B cell (primary cell): ENCODE measurements around the gene NECTIN1. TPM values are rescaled to one million over a fixed set of nuclear protein-coding genes. Genes with fewer than 3 reads are reported as not detected.

Source experiments
- ATAC-seq: fragments of 200-7000 bp; cut with Tn5 transposase; one replicate; pipeline ENCODE4 v1.10.0; 2021; ENCODE audit warnings: low read depth, mild to moderate bottlenecking, moderate number of reproducible peaks, moderate library complexity
- CTCF ChIA-PET: fragments of 350-600 bp; sonication (Branson Sonifier 250); formaldehyde crosslinking; loops from one replicate; lab custom pipeline; 2021; ENCODE audit warnings: antibody characterized with exemption, inconsistent platforms; lab: Charles Lee
- POLR2A ChIA-PET: fragments of 350-600 bp; sonication (Branson Sonifier 250); formaldehyde crosslinking; loops from one replicate; lab custom pipeline; 2021; ENCODE audit warnings: antibody characterized with exemption; lab: Charles Lee
- DNase-seq: peaks from one replicate; pipeline ENCODE4 v3.0.0; 2013
- H2AFZ ChIP-seq: 2 replicates; pipeline ENCODE4 v1.6.1; 2012; ENCODE audit warnings: mild to moderate bottlenecking, low read depth, low read length; ENCODE audit not compliant: insufficient read depth, poor library complexity, severe bottlenecking
- H3K27ac ChIP-seq, 2 donors: 1 replicate in 1 of 2; 2 replicates in 1 of 2; pipeline ENCODE4 v1.5.1; 2012 to 2013; ENCODE audit warnings: low read length in 2 of 2, mild to moderate bottlenecking in 2 of 2, moderate library complexity in 1 of 2
- H3K27me3 ChIP-seq, 4 experiments: fragments of 200-600 bp in 1 of 4; sonication (generic) in 1 of 4; replicated peaks in 1 of 4; 1 replicate in 2 of 4; 2 replicates in 2 of 4; pipeline versions ENCODE4 v1.6.1 to v1.7.0; 2013 to 2016; ENCODE audit warnings: low read length in 3 of 4, mild to moderate bottlenecking in 2 of 4, mixed read lengths in 1 of 4, moderate library complexity in 1 of 4; ENCODE audit not compliant: insufficient read depth in 4 of 4, control insufficient read depth in 3 of 4; ENCODE audit errors: control extremely low read depth in 1 of 4
- H3K36me3 ChIP-seq, 2 experiments: replicated peaks in 1 of 2; 1 replicate in 1 of 2; 2 replicates in 1 of 2; pipeline versions ENCODE4 v1.6.1 to v1.7.1; 2013; ENCODE audit warnings: low read length in 1 of 2; ENCODE audit not compliant: insufficient read depth in 2 of 2, control insufficient read depth in 1 of 2; ENCODE audit errors: control extremely low read depth in 1 of 2, extremely low read depth in 1 of 2
- H3K4me1 ChIP-seq, 2 donors: fragments of 200-600 bp in 1 of 2; sonication (generic) in 1 of 2; 1 replicate in 1 of 2; 2 replicates in 1 of 2; pipeline versions ENCODE4 v1.5.1 to v1.6.1; 2013 to 2017; ENCODE audit warnings: low read length in 2 of 2; ENCODE audit not compliant: control insufficient read depth in 2 of 2, insufficient read depth in 2 of 2
- H3K4me2 ChIP-seq: replicated peaks from 2 replicates; pipeline ENCODE3; 2012; ENCODE audit warnings: mild to moderate bottlenecking, low read depth, low read length; ENCODE audit not compliant: poor library complexity, severe bottlenecking
- H3K4me3 ChIP-seq, 5 experiments: fragments of 200-600 bp in 1 of 5; sonication (generic) in 1 of 5; 1 replicate in 3 of 5; 2 replicates in 2 of 5; pipeline versions ENCODE4 v1.5.1 to v1.7.0; 2011 to 2016; ENCODE audit warnings: low read length in 4 of 5, mild to moderate bottlenecking in 4 of 5, low read depth in 2 of 5, control low read depth in 1 of 5, moderate library complexity in 1 of 5; ENCODE audit not compliant: insufficient read depth in 1 of 5; ENCODE audit errors: control extremely low read depth in 1 of 5, extremely low read depth in 1 of 5
- H3K79me2 ChIP-seq: fragments of 200-600 bp; sonication (generic); one replicate; pipeline ENCODE4 v1.6.0; 2016; ENCODE audit warnings: low read length; ENCODE audit not compliant: control insufficient read depth, insufficient read depth
- H3K9ac ChIP-seq: fragments of 200-600 bp; sonication (generic); 2 replicates; pipeline ENCODE4 v1.6.1; 2017; ENCODE audit warnings: mild to moderate bottlenecking, low read length, moderate library complexity
- H3K9me3 ChIP-seq, 3 donors: one replicate each; pipeline versions ENCODE4 v1.6.1 to v1.7.1; 2013; ENCODE audit warnings: low read length in 2 of 3; ENCODE audit not compliant: control insufficient read depth in 2 of 3, insufficient read depth in 1 of 3; ENCODE audit errors: control extremely low read depth in 1 of 3
- H4K20me1 ChIP-seq: 2 replicates; pipeline ENCODE4 v1.6.0; 2012; ENCODE audit warnings: mild to moderate bottlenecking, low read length; ENCODE audit not compliant: insufficient read depth, control insufficient read depth, poor library complexity, severe bottlenecking
- H3K27ac Mint-ChIP-seq: one replicate; pipeline ENCODE4 v1.8.0; 2021; ENCODE audit warnings: mixed read lengths
- H3K27me3 Mint-ChIP-seq: one replicate; pipeline ENCODE4 v1.8.0; 2021; ENCODE audit warnings: mixed read lengths
- H3K4me1 Mint-ChIP-seq: one replicate; pipeline ENCODE4 v1.8.0; 2021; ENCODE audit warnings: mixed read lengths
- H3K4me3 Mint-ChIP-seq: one replicate; pipeline ENCODE4 v1.8.0; 2021; ENCODE audit warnings: mixed read lengths
- H3K9me3 Mint-ChIP-seq: one replicate; pipeline ENCODE4 v1.8.0; 2022; ENCODE audit warnings: mixed read lengths; ENCODE audit not compliant: insufficient read depth
- CTCF ChIP-seq: fragments of 200-600 bp; IDR thresholded peaks from one replicate; pipeline ENCODE4 v1.8.0; 2022; ENCODE audit warnings: antibody characterized with exemption, mild to moderate bottlenecking
- EZH2 ChIP-seq: IDR thresholded peaks from 2 replicates; pipeline ENCODE4 v1.6.1; 2012; ENCODE audit warnings: borderline replicate concordance, low read depth, mild to moderate bottlenecking, moderate library complexity, low read length; ENCODE audit not compliant: insufficient read depth, poor library complexity, severe bottlenecking
- WGBS: methylation state at CpG from one replicate; pipeline ENCODE4 v1.1.5; 2013; ENCODE audit warnings: missing lambda C conversion rate; ENCODE audit not compliant: insufficient coverage; 5-methylcytosine and 5-hydroxymethylcytosine counted together
- intact Hi-C: fragments of 100-400 bp; cut with micrococcal nuclease; formaldehyde crosslinking; loops from one replicate; pipeline ENCODE4 v1.10.0; 2022
- polyA plus RNA-seq: library from polyadenylated mRNA; depleted of rRNA; stranded (reverse); fragments of >200 nt; gene quantifications from 2 replicates; pipeline ENCODE4 v1.2.3, GENCODE V29; 2012
- total RNA-seq, 2 donors: library from RNA; stranded (reverse); fragments of 120-200 nt in 1 of 2; gene quantifications; 1 replicate in 1 of 2; 2 replicates in 1 of 2; pipeline versions ENCODE4 v1.2.3 to v1.2.4, GENCODE V29; 2013 to 2022

NECTIN1 gene
- total and polyA plus RNA-seq, 2 donors (not counting 1 experiment from before 2014, with no cell fraction given): 2.1 to 3.9 TPM

- peaks cover 0 to 4% (median under 1%) of the 10 kb centered on the region in 4 experiments for H3K27me3 ChIP-seq
- no peak overlapping the region for H3K4me2 ChIP-seq
- CTCF ChIA-PET: interaction anchor here (1.1 kb wide), 1 partner anchor 23 kb away, joined by 3 read pairs; the partner anchor contains the start of gene NECTIN1
- H3K79me2 ChIP-seq: no peaks in the 10 kb centered on the region
- no peak for DNase-seq
- no peak for TF ChIP-seq EZH2
- TF ChIP-seq CTCF: no peak
- no peaks in the 10 kb centered on the region for H3K9me3 ChIP-seq
- no peak overlapping the region for H3K4me3 ChIP-seq
- H3K27me3 Mint-ChIP-seq: peaks cover 31% of the 10 kb centered on the region
- ATAC-seq: no peak
- H2AFZ ChIP-seq: no peak overlapping the region
- no peaks in the 10 kb centered on the region for H4K20me1 ChIP-seq
- intact Hi-C loops: no loop called here
- H3K36me3 ChIP-seq: no peaks in the 10 kb centered on the region
- H3K4me1 Mint-ChIP-seq: no peaks in the 10 kb centered on the region
- no peaks in the 10 kb centered on the region for H3K9me3 Mint-ChIP-seq
- H3K4me1 ChIP-seq: no peaks in the 10 kb centered on the region
- no peak overlapping the region for H3K27ac ChIP-seq
- 96% methylated on average over 4 of the region's 7 CpGs for WGBS
- H3K9ac ChIP-seq: no peak overlapping the region
- H3K27ac Mint-ChIP-seq: no peak overlapping the region
- no peak overlapping the region for H3K4me3 Mint-ChIP-seq
- POLR2A ChIA-PET: no interaction called here
Observed at GRCh38 chr11:119706029-119706428, 23.0 kb downstream of the NECTIN1 start.

- Histone ChIP-seq H3K4me1 (no peaks in the 10 kb centered on the region), H3K9ac (no peak overlapping the region), H3K79me2 (no peaks in the 10 kb centered on the region), H3K4me2 (no peak overlapping the region), H2AFZ (no peak overlapping the region), H3K27me3 (peaks cover 0 to 4% (median under 1%) of the 10 kb centered on the region in 4 experiments), H3K36me3 (no peaks in the 10 kb centered on the region), H3K27ac (no peak overlapping the region), H3K4me3 (no peak overlapping the region), H3K9me3 (no peaks in the 10 kb centered on the region), H4K20me1 (no peaks in the 10 kb centered on the region)
- DNase-seq (no peak), ATAC-seq (no peak)
- Mint-ChIP-seq H3K27ac (no peak overlapping the region), H3K4me3 (no peak overlapping the region), H3K9me3 (no peaks in the 10 kb centered on the region), H3K4me1 (no peaks in the 10 kb centered on the region), H3K27me3 (peaks cover 29% of the 10 kb centered on the region)
- CTCF ChIA-PET: no interaction called here
- intact Hi-C loops: no loop called here
- POLR2A ChIA-PET: no interaction called here
- TF ChIP-seq EZH2 (no peak), CTCF (no peak)
- WGBS: 91% methylated on average over 9 of the region's 9 CpGs
Observed at GRCh38 chr11:119705362-119705761, 23.6 kb downstream of the NECTIN1 start.
